HCT116 (cell line): ENCODE data around the gene IAH1. TPM values are rescaled to one million over a fixed set of nuclear protein-coding genes. Genes with fewer than 3 reads are reported as not detected.

Source experiments
- ATAC-seq: fragments of 200-7000 bp; cut with Tn5 transposase; 2 replicates; pipeline ENCODE4 v1.9.1; 2020; ENCODE audit warnings: mild to moderate bottlenecking, moderate library complexity
- BruUV-seq: library from RNA; stranded (reverse); fragments of 400-500 nt; replicated peaks from 2 replicates; lab custom pipeline; 2021; lab: Mats Ljungman, UMichigan
- CTCF ChIA-PET: fragments of 300-600 bp; sonication (Branson Sonifier 250); formaldehyde crosslinking; loops from one replicate; lab custom pipeline; 2021; ENCODE audit warnings: antibody characterized with exemption; lab: Charles Lee
- POLR2A ChIA-PET: fragments of 300-600, 350-600 bp; sonication (Branson Sonifier 250); formaldehyde crosslinking; loops from one replicate; lab custom pipeline; 2021; ENCODE audit warnings: antibody characterized with exemption; lab: Charles Lee
- RAD21 ChIA-PET, 2 experiments: fragments of 300-600 bp; sonication (Branson Sonifier 250); formaldehyde crosslinking; loops; one replicate each; lab custom pipeline; 2023; ENCODE audit warnings: low total read pairs in 2 of 2; ENCODE audit not compliant: uncharacterized antibody in 2 of 2, unreplicated experiment in 2 of 2, low non-redundant PET in 1 of 2; lab: Charles Lee
- DNase-seq: peaks from one replicate; pipeline ENCODE4 v3.0.0-alpha.2; 2010; ENCODE audit warnings: low read depth, low spot score
- H2AFZ ChIP-seq: fragments of 200-600 bp; shearing (Covaris generic), sonication (generic); 2 replicates; pipeline ENCODE4 v1.6.1; 2017; ENCODE audit warnings: low read depth, mixed run types, mixed read lengths, antibody characterized with exemption, low read length; ENCODE audit not compliant: poor library complexity, severe bottlenecking
- H3K27ac ChIP-seq: 2 replicates; pipeline ENCODE4 v1.5.1; 2012; ENCODE audit warnings: low read depth, low read length
- H3K27me3 ChIP-seq: fragments of 200-600 bp; sonication (generic); 2 replicates; pipeline ENCODE4 v1.6.1; 2016; ENCODE audit warnings: mixed run types, low read length, mixed read lengths; ENCODE audit not compliant: insufficient read depth
- H3K36me3 ChIP-seq, 2 experiments: fragments of 200-500 bp in 1 of 2; fragments of 200-600 bp in 1 of 2; sonication (Bioruptor generic) in 1 of 2; sonication (generic) in 1 of 2; 2 replicates each; pipeline versions ENCODE4 v1.5.1 to v1.6.1; 2014 to 2016; ENCODE audit warnings: low read length in 2 of 2, inconsistent platforms in 1 of 2, mixed read lengths in 1 of 2, mixed run types in 1 of 2; ENCODE audit not compliant: insufficient read depth in 2 of 2, control insufficient read depth in 1 of 2
- H3K4me1 ChIP-seq, 2 experiments: fragments of 200-600 bp in 1 of 2; sonication (generic) in 1 of 2; 2 replicates each; pipeline versions ENCODE4 v1.5.1 to v1.6.1; 2012 to 2017; ENCODE audit warnings: low read length in 2 of 2, inconsistent platforms in 1 of 2, mild to moderate bottlenecking in 1 of 2, mixed read lengths in 1 of 2, mixed run types in 1 of 2, moderate library complexity in 1 of 2; ENCODE audit not compliant: insufficient read depth in 2 of 2, control insufficient read depth in 1 of 2
- H3K4me2 ChIP-seq: fragments of 200-600 bp; sonication (generic); 2 replicates; pipeline ENCODE4 v1.6.1; 2017; ENCODE audit warnings: mixed run types, low read length, mixed read lengths
- H3K4me3 ChIP-seq, 2 experiments: fragments of 200-600 bp in 1 of 2; sonication (generic) in 1 of 2; replicated peaks in 1 of 2; 2 replicates each; pipeline ENCODE4 v1.5.1; 2011 to 2016; ENCODE audit warnings: low read length in 2 of 2, control low read depth in 1 of 2, low read depth in 1 of 2, mild to moderate bottlenecking in 1 of 2, mixed read lengths in 1 of 2, mixed run types in 1 of 2
- H3K79me2 ChIP-seq: fragments of 200-600 bp; sonication (generic); 2 replicates; pipeline ENCODE4 v1.6.1; 2017; ENCODE audit warnings: mild to moderate bottlenecking, mixed run types, low read length, moderate library complexity, mixed read lengths; ENCODE audit not compliant: insufficient read depth
- H3K9ac ChIP-seq: fragments of 200-600 bp; sonication (generic); 2 replicates; pipeline ENCODE4 v1.6.1; 2016; ENCODE audit warnings: low read length, mixed read lengths
- H3K9me2 ChIP-seq: fragments of 200-600 bp; sonication (generic), shearing (Covaris generic); 2 replicates; pipeline ENCODE4 v1.6.1; 2017; ENCODE audit warnings: mixed run types, mild to moderate bottlenecking, moderate library complexity; ENCODE audit not compliant: insufficient read depth
- H3K9me3 ChIP-seq, 2 experiments: fragments of 200-500 bp in 1 of 2; fragments of 200-600 bp in 1 of 2; sonication (Bioruptor generic) in 1 of 2; sonication (generic) in 1 of 2; 2 replicates each; pipeline ENCODE4 v1.6.1; 2014 to 2017; ENCODE audit warnings: low read length in 2 of 2, mixed read lengths in 2 of 2, inconsistent platforms in 1 of 2, low read depth in 1 of 2, mild to moderate bottlenecking in 1 of 2, mixed run types in 1 of 2, moderate library complexity in 1 of 2; ENCODE audit not compliant: control insufficient read depth in 1 of 2, insufficient read depth in 1 of 2
- H4K20me1 ChIP-seq: fragments of 200-600 bp; sonication (generic), shearing (Covaris generic); 2 replicates; pipeline ENCODE4 v1.6.1; 2017; ENCODE audit warnings: mixed run types, mild to moderate bottlenecking, moderate library complexity; ENCODE audit not compliant: insufficient read depth
- EZH2phosphoT487 ChIP-seq: fragments of 200-600 bp; IDR thresholded peaks from 2 replicates; pipeline ENCODE4 v1.6.1; 2018; ENCODE audit warnings: antibody characterized with exemption, borderline replicate concordance
- SIN3A ChIP-seq: IDR thresholded peaks from 2 replicates; pipeline ENCODE4 v1.6.1; 2012; ENCODE audit warnings: low read depth
- ZNF274 ChIP-seq: fragments of 200-500 bp; sonication (Bioruptor generic); IDR thresholded peaks from 2 replicates; pipeline ENCODE4 v1.6.1; 2014; ENCODE audit warnings: mild to moderate bottlenecking, low read depth, low read length, inconsistent platforms
- intact Hi-C: fragments of 100-400 bp; cut with micrococcal nuclease; formaldehyde crosslinking; loops from 2 replicates; pipeline ENCODE4 v1.10.0; 2022
- total RNA-seq: library from RNA; stranded (reverse); gene quantifications from one replicate; pipeline ENCODE4 v1.2.1, GENCODE V29; 2021; ENCODE audit not compliant: unreplicated experiment

IAH1 gene
- total RNA-seq, 1 experiment from 2014 or later, result 35.1 TPM

DNA sequence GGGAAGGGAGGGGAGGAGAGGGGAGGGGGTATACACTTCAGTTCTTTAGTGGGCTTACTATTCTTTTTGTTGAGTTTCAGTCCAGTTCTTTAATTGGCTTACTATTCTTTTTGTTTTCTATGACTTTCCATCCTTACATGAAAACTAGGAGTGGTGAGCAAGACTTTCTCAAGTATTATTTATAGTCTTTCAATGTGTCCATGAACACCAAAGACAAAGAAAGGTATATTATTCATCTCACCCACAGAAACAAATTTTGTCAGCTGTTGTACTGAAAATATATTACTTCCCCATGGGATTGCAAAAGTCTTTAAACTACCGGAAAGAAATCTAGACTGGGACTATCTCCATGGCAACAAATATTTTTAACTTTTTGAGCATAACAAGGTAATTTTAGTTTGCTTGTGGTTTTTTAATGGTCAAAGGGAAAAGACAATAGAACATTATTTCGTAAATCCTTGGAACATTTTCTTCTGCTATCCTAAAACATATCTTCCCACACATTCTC, 63.7 kb downstream of the IAH1 start:
- intact Hi-C loops, result no loop called here
- H3K4me3 ChIP-seq, result no peak overlapping the region
- ATAC-seq (no peak), DNase-seq (no peak)
- peaks cover 4% of the 10 kb centered on the region; the same call in 1 of the 2 replicates for H4K20me1 ChIP-seq
- H3K27me3 ChIP-seq, result no peaks in the 10 kb centered on the region
- H3K4me2 ChIP-seq, result no peak overlapping the region
- no peaks in the 10 kb centered on the region for H3K9me3 ChIP-seq
- POLR2A ChIA-PET, result no interaction called here
- H3K4me1 ChIP-seq, result peaks cover 0 to 11% of the 10 kb centered on the region in 2 experiments; a peak in 2 of 4 replicates
- H3K36me3 ChIP-seq, result peaks cover 0 to 4% of the 10 kb centered on the region in 2 experiments; a peak in 1 of 4 replicates
- BruUV-seq, result no TSS peak
- peaks cover 41% of the 10 kb centered on the region for H3K79me2 ChIP-seq
- H3K27ac ChIP-seq, result no peak overlapping the region
- H2AFZ ChIP-seq, result no peak overlapping the region
- RAD21 ChIA-PET, result no interaction called here
- H3K9me2 ChIP-seq, result no peaks in the 10 kb centered on the region
- CTCF ChIA-PET, result no interaction called here
- TF ChIP-seq EZH2phosphoT487 (no peak), SIN3A (no peak), ZNF274 (no peak)
- H3K9ac ChIP-seq, result no peak overlapping the region

Other genes with a start within 250 kb of the IAH1 start
- gene ITGB1BP1, start 51.0 kb upstream of the IAH1 start, total RNA-seq, result 86.9 TPM
- 68.5 TPM for gene CPSF3, start 50.9 kb upstream of the IAH1 start, total RNA-seq
- 39.2 TPM for gene ADAM17, start 81.3 kb downstream of the IAH1 start, total RNA-seq
- gene YWHAQ, start 156.4 kb downstream of the IAH1 start, total RNA-seq, result 365 TPM